ENCODE results near the gene C18orf63. TPM values are rescaled to one million over a fixed set of nuclear protein-coding genes. Genes with fewer than 3 reads are reported as not detected.
A peak's percentile ranks its signal among the peaks of the same experiment; 100 is the strongest.

C18orf63 gene
- total RNA-seq, 5 donors from 2014 or later (not counting 1 experiment from before 2014, with no cell fraction given), result not detected

DNA sequence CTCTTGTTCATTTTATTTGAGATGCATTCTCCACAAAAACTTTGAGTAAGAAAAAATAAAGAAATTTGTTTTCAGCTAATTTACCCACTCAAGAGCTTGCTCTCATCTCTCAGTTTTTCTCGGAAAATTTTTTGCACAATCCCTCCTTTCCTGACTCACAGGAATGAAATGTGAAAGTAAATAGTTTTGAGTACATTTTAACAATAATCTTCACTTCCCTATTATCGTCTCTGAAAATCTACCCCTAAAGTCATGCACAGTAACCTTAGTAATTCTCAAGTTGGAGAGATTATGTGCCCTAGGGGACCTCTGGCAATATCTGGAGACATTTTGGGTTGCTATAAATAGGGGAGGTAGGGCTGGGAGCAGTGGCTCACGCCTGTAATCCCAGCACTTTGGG lies 26.5 kb upstream of the C18orf63 start:
- WGBS (ENCODE audit: insufficient coverage), result 83% methylated on average over 1 of the region's 3 CpGs
- H3K9me3 ChIP-seq, result no peaks in the 10 kb centered on the region
- DNase-seq, result no peak
- peaks cover 2 to 19% of the 10 kb centered on the region in 2 experiments for H3K4me1 ChIP-seq (ENCODE audit: control insufficient read depth in 1 of 2, extremely low read depth in 1 of 2, insufficient read depth in 2 of 2, low read length in 2 of 2)
- Mint-ChIP-seq H3K4me3 (no peak overlapping the region), H3K36me3 (no peaks in the 10 kb centered on the region), H3K4me1 (peaks cover 14 to 25% (median 19%) of the 10 kb centered on the region in 3 donors), H3K27me3 (no peaks in the 10 kb centered on the region), H3K9me3 (no peaks in the 10 kb centered on the region), H3K27ac (no peak overlapping the region)
- H3K27ac ChIP-seq (ENCODE audit: low read length), result no peak overlapping the region
- no peaks in the 10 kb centered on the region for H3K36me3 ChIP-seq (ENCODE audit: control insufficient read depth in 2 of 2, extremely low read depth in 1 of 2, insufficient read depth in 1 of 2, low read length in 1 of 2)
- ChIA-PET CTCF (interaction anchor here in 1 of 2 donors (0.7 kb wide), 1 partner anchor 204 kb away, joined by 3 read pairs; no protein-coding TSS in a partner anchor), POLR2A (no interaction called here)
- ATAC-seq (replicated peaks in 1 of 4), result no peak
- no peak overlapping the region for H3K4me3 ChIP-seq (ENCODE audit: control insufficient read depth in 1 of 2, extremely low read depth in 1 of 2, low read length in 1 of 2)
- peaks cover 0 to 3% of the 10 kb centered on the region in 2 experiments for H3K27me3 ChIP-seq (replicated peaks in 1 of 2; ENCODE audit: control insufficient read depth in 2 of 2, extremely low read depth in 1 of 2, insufficient read depth in 2 of 2, low read length in 1 of 2)

DNA sequence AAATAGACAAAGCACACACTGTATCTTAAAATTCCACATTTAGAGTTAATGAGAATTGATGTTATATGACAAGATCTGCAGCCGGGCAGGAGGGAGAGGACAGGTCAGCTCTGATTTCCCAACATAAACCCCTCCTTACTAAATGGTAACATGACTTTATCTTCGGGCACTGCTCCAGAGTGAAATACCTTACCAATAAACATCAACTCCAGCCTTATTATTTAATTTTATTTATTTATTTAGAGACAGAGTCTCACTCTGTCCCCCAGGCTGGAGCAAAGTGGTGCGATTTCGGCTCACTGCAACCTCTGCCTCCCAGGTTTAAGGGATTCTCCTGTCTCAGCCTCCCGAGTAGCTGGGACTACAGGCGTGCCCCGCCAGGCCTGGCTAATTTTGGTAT lies 25.6 kb upstream of the C18orf63 start:
- H3K4me3 Mint-ChIP-seq, result peak overlapping the region in 1 of 3 donors; percentile 83
- H3K9me3 Mint-ChIP-seq, result no peaks in the 10 kb centered on the region
- Histone ChIP-seq H3K36me3 (ENCODE audit: control insufficient read depth in 2 of 2, extremely low read depth in 1 of 2, insufficient read depth in 1 of 2, low read length in 1 of 2) (no peaks in the 10 kb centered on the region), H3K27me3 (replicated peaks in 1 of 2; ENCODE audit: control insufficient read depth in 2 of 2, extremely low read depth in 1 of 2, insufficient read depth in 2 of 2, low read length in 1 of 2) (peaks cover 0 to 3% of the 10 kb centered on the region in 2 experiments), H3K9me3 (no peaks in the 10 kb centered on the region), H3K4me1 (ENCODE audit: control insufficient read depth in 1 of 2, extremely low read depth in 1 of 2, insufficient read depth in 2 of 2, low read length in 2 of 2) (peaks cover 2 to 19% of the 10 kb centered on the region in 2 experiments), H3K4me3 (ENCODE audit: control insufficient read depth in 1 of 2, extremely low read depth in 1 of 2, low read length in 1 of 2) (no peak overlapping the region), H3K27ac (ENCODE audit: low read length) (no peak overlapping the region)
- H3K36me3 Mint-ChIP-seq, result no peaks in the 10 kb centered on the region
- no peak for ATAC-seq (replicated peaks in 1 of 4)
- H3K4me1 Mint-ChIP-seq, result peaks cover 14 to 25% (median 19%) of the 10 kb centered on the region in 3 donors
- WGBS (ENCODE audit: insufficient coverage), result 100% methylated on average over 3 of the region's 7 CpGs
- ChIA-PET POLR2A (no interaction called here), CTCF (no interaction called here)
- no peak for DNase-seq
- H3K27ac Mint-ChIP-seq, result no peak overlapping the region
- H3K27me3 Mint-ChIP-seq, result no peaks in the 10 kb centered on the region

DNA sequence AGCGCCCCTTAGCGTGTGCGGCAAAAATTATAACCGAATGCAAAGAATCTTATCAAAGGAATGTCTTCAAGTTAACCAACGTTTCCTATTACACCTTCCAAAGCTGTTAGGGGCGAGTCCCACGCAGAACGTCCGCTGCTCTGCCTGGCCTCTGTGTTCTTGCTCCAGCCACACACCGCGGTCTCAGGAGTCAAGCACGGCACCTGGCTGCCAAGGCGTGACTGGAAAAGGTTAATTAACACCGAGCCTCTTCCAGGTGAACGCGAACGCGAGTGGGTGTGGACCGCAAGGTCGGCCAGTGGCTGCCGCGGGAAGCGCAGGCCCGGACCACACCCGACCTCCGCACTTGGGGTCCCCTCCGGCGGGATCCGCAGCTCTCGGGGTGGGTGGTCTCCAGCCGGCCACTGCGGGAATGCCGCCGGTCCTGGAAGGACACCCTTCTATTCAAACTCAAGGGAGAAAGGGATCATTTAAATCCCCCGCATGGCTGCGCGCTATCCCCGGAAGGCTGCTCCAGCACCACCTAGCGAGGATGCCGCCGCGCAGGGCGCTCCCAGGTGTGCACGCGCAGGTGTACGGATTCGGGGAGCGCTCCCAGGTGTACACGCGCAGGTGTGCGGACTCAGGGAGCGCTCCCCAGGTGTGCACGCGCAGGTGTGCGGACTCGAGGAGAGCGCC lies 24.7 kb upstream of the C18orf63 start:
- no peaks in the 10 kb centered on the region for H3K27me3 Mint-ChIP-seq
- peaks cover 2 to 19% of the 10 kb centered on the region in 2 experiments for H3K4me1 ChIP-seq (ENCODE audit: control insufficient read depth in 1 of 2, extremely low read depth in 1 of 2, insufficient read depth in 2 of 2, low read length in 2 of 2)
- POLR2A ChIA-PET, result interaction anchor here in 1 of 2 donors (0.6 kb wide), 1 partner anchor 82 kb away, joined by 5 read pairs; no protein-coding TSS in a partner anchor
- CTCF ChIA-PET, result no interaction called here
- no peak overlapping the region for H3K27ac Mint-ChIP-seq
- ATAC-seq (replicated peaks in 1 of 4) (peak in 2 of 4 experiments; percentile 1), DNase-seq (peak in 19 of 35 experiments; percentile 3 to 42 (median 12))
- H3K36me3 ChIP-seq (ENCODE audit: control insufficient read depth in 2 of 2, extremely low read depth in 1 of 2, insufficient read depth in 1 of 2, low read length in 1 of 2), result no peaks in the 10 kb centered on the region
- H3K4me3 ChIP-seq (ENCODE audit: control insufficient read depth in 1 of 2, extremely low read depth in 1 of 2, low read length in 1 of 2), result peak overlapping the region; percentile 90 to 98
- peaks cover 14 to 25% (median 19%) of the 10 kb centered on the region in 3 donors for H3K4me1 Mint-ChIP-seq
- H3K4me3 Mint-ChIP-seq, result peak overlapping the region in 1 of 3 donors; percentile 83
- no peaks in the 10 kb centered on the region for H3K9me3 Mint-ChIP-seq
- peaks cover 0 to 3% of the 10 kb centered on the region in 2 experiments for H3K27me3 ChIP-seq (replicated peaks in 1 of 2; ENCODE audit: control insufficient read depth in 2 of 2, extremely low read depth in 1 of 2, insufficient read depth in 2 of 2, low read length in 1 of 2)
- WGBS (ENCODE audit: insufficient coverage), result 34% methylated on average over 44 of the region's 57 CpGs
- no peak overlapping the region for H3K27ac ChIP-seq (ENCODE audit: low read length)
- no peaks in the 10 kb centered on the region for H3K9me3 ChIP-seq
- H3K36me3 Mint-ChIP-seq, result no peaks in the 10 kb centered on the region

DNA sequence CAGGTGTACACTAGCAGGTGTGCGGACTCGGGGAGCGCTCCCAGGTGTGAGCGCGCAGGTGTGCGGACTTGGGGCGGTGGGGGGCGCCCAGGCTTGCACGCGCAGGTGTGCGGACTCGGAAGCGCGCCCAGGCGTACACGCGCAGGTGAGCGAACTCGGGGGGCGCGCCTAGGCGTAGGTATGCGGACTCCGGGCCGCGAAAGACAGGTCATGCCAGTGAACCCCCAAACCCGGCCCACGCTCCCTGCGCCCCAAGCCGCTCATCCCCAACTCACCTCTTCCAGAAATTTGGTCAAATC lies 24.2 kb upstream of the C18orf63 start:
- Mint-ChIP-seq H3K27me3 (no peaks in the 10 kb centered on the region), H3K4me3 (peak overlapping the region in 1 of 3 donors; percentile 83), H3K9me3 (no peaks in the 10 kb centered on the region), H3K27ac (peak overlapping the region; percentile 55 to 87), H3K4me1 (peaks cover 14 to 24% (median 18%) of the 10 kb centered on the region in 3 donors), H3K36me3 (no peaks in the 10 kb centered on the region)
- peaks cover 2 to 19% of the 10 kb centered on the region in 2 experiments for H3K4me1 ChIP-seq (ENCODE audit: control insufficient read depth in 1 of 2, extremely low read depth in 1 of 2, insufficient read depth in 2 of 2, low read length in 2 of 2)
- ChIA-PET POLR2A (interaction anchor here in 1 of 2 donors (0.6 kb wide), 1 partner anchor 82 kb away, joined by 5 read pairs; no protein-coding TSS in a partner anchor), CTCF (no interaction called here)
- H3K9me3 ChIP-seq, result no peaks in the 10 kb centered on the region
- peak overlapping the region; percentile 90 to 98 for H3K4me3 ChIP-seq (ENCODE audit: control insufficient read depth in 1 of 2, extremely low read depth in 1 of 2, low read length in 1 of 2)
- 0% methylated on average over 30 of the region's 30 CpGs for WGBS (ENCODE audit: insufficient coverage)
- DNase-seq (peak in 4 of 35 experiments; percentile 3 to 30 (median 8)), ATAC-seq (replicated peaks in 1 of 4) (peak in 3 of 4 experiments; percentile 2)
- H3K27me3 ChIP-seq (replicated peaks in 1 of 2; ENCODE audit: control insufficient read depth in 2 of 2, extremely low read depth in 1 of 2, insufficient read depth in 2 of 2, low read length in 1 of 2), result peaks cover 0 to 3% of the 10 kb centered on the region in 2 experiments
- H3K27ac ChIP-seq (ENCODE audit: low read length), result peak overlapping the region; percentile 60
- H3K36me3 ChIP-seq (ENCODE audit: control insufficient read depth in 2 of 2, extremely low read depth in 1 of 2, insufficient read depth in 1 of 2, low read length in 1 of 2), result no peaks in the 10 kb centered on the region

DNA sequence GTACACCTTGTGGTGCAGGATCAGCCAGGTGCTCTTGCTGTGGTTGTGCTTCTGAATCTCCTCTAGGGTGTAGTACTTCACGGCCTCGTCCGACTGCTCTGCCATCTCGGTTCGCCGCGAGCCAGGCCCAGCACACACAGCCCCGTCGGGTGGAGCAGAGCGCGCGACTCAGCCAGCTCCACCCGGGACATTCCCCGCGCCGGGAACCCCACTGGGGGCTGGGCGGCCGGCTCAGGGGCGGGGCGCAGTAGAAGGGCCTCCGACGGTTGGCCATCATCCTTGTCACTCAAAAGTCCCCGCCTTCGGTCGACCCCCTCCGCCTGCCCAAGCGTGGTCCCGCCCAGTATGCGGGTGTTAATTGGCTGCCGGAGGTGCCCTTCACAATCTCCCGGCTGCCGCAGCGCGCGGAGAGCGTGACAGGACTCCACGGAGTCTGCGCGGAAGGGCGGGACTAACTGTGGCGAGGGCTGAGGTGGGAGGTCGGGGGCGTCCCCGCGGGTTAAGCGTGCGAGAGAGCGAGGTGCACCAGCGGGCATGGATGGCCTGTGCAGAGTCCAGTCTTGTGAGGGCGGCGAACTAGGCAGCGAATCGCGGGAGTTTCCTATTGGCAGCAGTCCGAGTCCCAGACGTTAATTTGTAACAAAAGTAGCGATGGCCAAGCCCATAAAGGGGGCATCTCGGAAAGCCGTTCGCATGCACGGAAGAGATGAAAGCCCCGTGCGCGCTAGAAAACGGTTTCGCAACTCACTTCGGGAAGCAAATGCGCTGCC lies 23.7 kb upstream of the C18orf63 start, which contains the start of gene CYB5A:
CYB5A (minus strand) TSS at position 193 of the 770 bp plus-strand sequence; CDS start at position 105, 88 bp downstream.
- no peaks in the 10 kb centered on the region for H3K36me3 Mint-ChIP-seq
- WGBS (ENCODE audit: insufficient coverage), result under 1% methylated on average over 68 of the region's 68 CpGs

DNA sequence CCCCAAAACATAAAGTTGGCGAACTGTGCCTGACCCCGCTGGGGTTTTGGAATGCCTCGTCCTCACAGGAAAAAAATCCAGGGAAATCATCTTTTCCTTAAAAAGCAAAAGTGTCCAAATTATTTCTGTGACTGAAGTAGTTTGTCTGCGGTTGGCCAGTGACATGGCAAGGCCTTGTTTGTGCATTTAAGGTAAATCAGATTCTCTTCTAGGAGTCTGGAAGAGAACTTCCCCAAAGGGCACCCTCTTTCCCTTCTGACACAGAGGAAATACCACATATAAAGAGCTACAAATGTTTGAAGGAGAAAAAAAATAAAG lies 23.1 kb upstream of the C18orf63 start:
- H3K9me3 Mint-ChIP-seq, result no peaks in the 10 kb centered on the region
- no peaks in the 10 kb centered on the region for H3K36me3 Mint-ChIP-seq
- H3K4me1 ChIP-seq (ENCODE audit: control insufficient read depth in 1 of 2, extremely low read depth in 1 of 2, insufficient read depth in 2 of 2, low read length in 2 of 2), result peaks cover 2 to 19% of the 10 kb centered on the region in 2 experiments
- H3K27ac ChIP-seq (ENCODE audit: low read length), result peak overlapping the region; percentile 8
- H3K4me3 Mint-ChIP-seq, result peak overlapping the region in 1 of 3 donors; percentile 83
- H3K36me3 ChIP-seq (ENCODE audit: control insufficient read depth in 2 of 2, extremely low read depth in 1 of 2, insufficient read depth in 1 of 2, low read length in 1 of 2), result no peaks in the 10 kb centered on the region
- H3K27ac Mint-ChIP-seq, result peak overlapping the region in 1 of 2 donors; percentile 84
- no CpG with 5 or more reads among the region's 4 CpGs for WGBS (ENCODE audit: insufficient coverage)
- H3K27me3 Mint-ChIP-seq, result no peaks in the 10 kb centered on the region
- H3K9me3 ChIP-seq, result no peaks in the 10 kb centered on the region
- H3K4me1 Mint-ChIP-seq, result peaks cover 9 to 18% (median 14%) of the 10 kb centered on the region in 3 donors
- peak overlapping the region; percentile 90 to 98 for H3K4me3 ChIP-seq (ENCODE audit: control insufficient read depth in 1 of 2, extremely low read depth in 1 of 2, low read length in 1 of 2)
- ATAC-seq (replicated peaks in 1 of 4), result no peak
- CTCF ChIA-PET, result no interaction called here
- DNase-seq, result no peak
- POLR2A ChIA-PET, result no interaction called here
- peaks cover 0 to 3% of the 10 kb centered on the region in 2 experiments for H3K27me3 ChIP-seq (replicated peaks in 1 of 2; ENCODE audit: control insufficient read depth in 2 of 2, extremely low read depth in 1 of 2, insufficient read depth in 2 of 2, low read length in 1 of 2)

More for the DNA sequence above, 23.7 kb upstream of the C18orf63 start, which contains the start of gene CYB5A:
- no peaks in the 10 kb centered on the region for H3K27me3 Mint-ChIP-seq
- H3K36me3 ChIP-seq (ENCODE audit: control insufficient read depth in 2 of 2, extremely low read depth in 1 of 2, insufficient read depth in 1 of 2, low read length in 1 of 2), result no peaks in the 10 kb centered on the region
- peak within 1 kb of the TSS in 1 of 3 donors; percentile 83 for H3K4me3 Mint-ChIP-seq
- H3K4me1 Mint-ChIP-seq, result peaks cover 14 to 21% (median 16%) of the 10 kb centered on the region in 3 donors
- peak within 1 kb of the TSS; percentile 58 to 87 for H3K27ac Mint-ChIP-seq
- peak within 1 kb of the TSS; percentile 90 to 98 for H3K4me3 ChIP-seq (ENCODE audit: control insufficient read depth in 1 of 2, extremely low read depth in 1 of 2, low read length in 1 of 2)
- no peaks in the 10 kb centered on the region for H3K9me3 Mint-ChIP-seq
- H3K27ac ChIP-seq (ENCODE audit: low read length), result peak within 1 kb of the TSS; percentile 60
- ChIA-PET CTCF (no interaction called here), POLR2A (interaction anchor here in 1 of 2 donors (0.6 kb wide), 1 partner anchor 81 kb away, joined by 5 read pairs; no protein-coding TSS in a partner anchor)
- DNase-seq (peak; percentile 94 to 100 (median 98)), ATAC-seq (replicated peaks in 1 of 4) (peak; percentile 96 to 99 (median 97))
- no peaks in the 10 kb centered on the region for H3K9me3 ChIP-seq
- H3K4me1 ChIP-seq (ENCODE audit: control insufficient read depth in 1 of 2, extremely low read depth in 1 of 2, insufficient read depth in 2 of 2, low read length in 2 of 2), result peaks cover 2 to 19% of the 10 kb centered on the region in 2 experiments
- H3K27me3 ChIP-seq (replicated peaks in 1 of 2; ENCODE audit: control insufficient read depth in 2 of 2, extremely low read depth in 1 of 2, insufficient read depth in 2 of 2, low read length in 1 of 2), result peaks cover 0 to 3% of the 10 kb centered on the region in 2 experiments

Measured in T-cell (primary cell).